PC-3 (cell line): Measurements from ENCODE around the gene CALR. TPM values are rescaled to one million over a fixed set of nuclear protein-coding genes. Genes with fewer than 3 reads are reported as not detected.

Experiments
- ATAC-seq: fragments of 200-7000 bp; cut with Tn5 transposase; 2 replicates; pipeline ENCODE4 v1.9.1; 2020; ENCODE audit warnings: mild to moderate bottlenecking, moderate library complexity
- BruUV-seq: library from RNA; stranded (reverse); fragments of 400-500 nt; replicated peaks from 2 replicates; lab custom pipeline; 2021; lab: Mats Ljungman, UMichigan
- CTCF ChIA-PET: fragments of 300-600 bp; sonication (Branson Sonifier 250); formaldehyde crosslinking; loops from one replicate; lab custom pipeline; 2022; ENCODE audit warnings: antibody characterized with exemption; lab: Charles Lee
- POLR2A ChIA-PET: fragments of 300-600 bp; sonication (Branson Sonifier 250); formaldehyde crosslinking; loops from one replicate; lab custom pipeline; 2022; ENCODE audit warnings: antibody characterized with exemption; ENCODE audit not compliant: unreplicated experiment; lab: Charles Lee
- DNase-seq: peaks from one replicate; pipeline ENCODE4 v3.0.0-alpha.2; 2015
- H2AFZ ChIP-seq: fragments of 300-600 bp; sonication (generic); 2 replicates; pipeline ENCODE4 v1.6.0; 2016; ENCODE audit warnings: antibody characterized with exemption, low read length
- H3F3A ChIP-seq: fragments of 300-600 bp; sonication (generic); one replicate; pipeline ENCODE4 v1.6.0; 2017; ENCODE audit warnings: antibody characterized with exemption, low read length, control low read depth, mild to moderate bottlenecking; ENCODE audit not compliant: unreplicated experiment
- H3K27ac ChIP-seq: fragments of 300-600 bp; sonication (generic); 2 replicates; pipeline ENCODE4 v1.5.1; 2016; ENCODE audit warnings: mild to moderate bottlenecking, low read length
- H3K27me3 ChIP-seq: fragments of 300-600 bp; sonication (generic); 2 replicates; pipeline ENCODE4 v1.6.1; 2016; ENCODE audit warnings: low read length, mixed read lengths
- H3K36me3 ChIP-seq: fragments of 300-600 bp; sonication (generic); 2 replicates; pipeline ENCODE4 v1.6.1; 2016; ENCODE audit warnings: low read depth, mixed run types, low read length, mixed read lengths
- H3K4me1 ChIP-seq: fragments of 300-600 bp; sonication (generic); 2 replicates; pipeline ENCODE4 v1.5.1; 2016; ENCODE audit warnings: low read length; ENCODE audit not compliant: insufficient read depth
- H3K4me2 ChIP-seq: fragments of 300-600 bp; sonication (generic); 2 replicates; pipeline ENCODE4 v1.6.0; 2016; ENCODE audit warnings: low read length
- H3K4me3 ChIP-seq: fragments of 300-600 bp; sonication (generic); 2 replicates; pipeline ENCODE4 v1.5.1; 2016; ENCODE audit warnings: mild to moderate bottlenecking, low read length, mixed read lengths
- H3K79me2 ChIP-seq: fragments of 300-600 bp; sonication (generic); 2 replicates; pipeline ENCODE4 v1.6.1; 2017; ENCODE audit warnings: low read length, mixed read lengths
- H3K9ac ChIP-seq: fragments of 300-600 bp; sonication (generic); 2 replicates; pipeline ENCODE4 v1.6.0; 2016; ENCODE audit warnings: mild to moderate bottlenecking, low read length
- H3K9me2 ChIP-seq: fragments of 300-600 bp; sonication (generic); replicated peaks from 2 replicates; pipeline ENCODE4 v1.6.1; 2016; ENCODE audit warnings: mixed run types, low read length, mixed read lengths
- H3K9me3 ChIP-seq: fragments of 300-600 bp; sonication (generic); 2 replicates; pipeline ENCODE4 v1.6.1; 2016; ENCODE audit warnings: low read length, mixed read lengths
- H4K20me1 ChIP-seq: fragments of 300-600 bp; sonication (generic); 2 replicates; pipeline ENCODE4 v1.6.1; 2016; ENCODE audit warnings: low read length, mixed read lengths
- CTCF ChIP-seq: fragments of 300-600 bp; sonication (generic); conservative IDR thresholded peaks from 2 replicates; pipeline ENCODE4 v1.5.1; 2017; ENCODE audit warnings: antibody characterized with exemption, low read depth, mild to moderate bottlenecking, low read length
- EZH2 ChIP-seq: fragments of 300-600 bp; sonication (generic); IDR thresholded peaks from one replicate; pipeline ENCODE4 v1.6.1; 2017; ENCODE audit warnings: antibody characterized with exemption, mild to moderate bottlenecking, low read length; ENCODE audit not compliant: unreplicated experiment
- EZH2phosphoT487 ChIP-seq: fragments of 300-600 bp; sonication (generic); IDR thresholded peaks from 2 replicates; pipeline ENCODE4 v1.6.1; 2018; ENCODE audit warnings: mild to moderate bottlenecking, antibody characterized with exemption, low read length, borderline replicate concordance
- intact Hi-C: fragments of 100-400 bp; cut with micrococcal nuclease; formaldehyde crosslinking; loops from 2 replicates; pipeline ENCODE4 v1.9.0; 2023
- total RNA-seq: library from RNA; depleted of rRNA; stranded (reverse); fragments of >200 nt; gene quantifications from 2 replicates; pipeline ENCODE4 v1.2.3, GENCODE V29; 2014

Gene CALR
- total RNA-seq, 1 experiment from 2014 or later, result 2,022 TPM

GRCh38 chr19:12945479-12946091 is 7.2 kb downstream of the CALR start, which contains the start of gene RAD23A:
Gene RAD23A, plus strand, starts transcription at chr19:12945862. Its CDS starts 87 bp downstream, at chr19:12945949.
- Histone ChIP-seq H3K79me2 (peaks cover 51% of the 10 kb centered on the region), H4K20me1 (peaks cover 17% of the 10 kb centered on the region), H3K4me1 (peaks cover 24% of the 10 kb centered on the region), H3K9me2 (no peaks in the 10 kb centered on the region), H3K4me2 (peak within 1 kb of the TSS; percentile 89), H3K9ac (peak within 1 kb of the TSS; percentile 90), H3K27me3 (no peaks in the 10 kb centered on the region), H2AFZ (no peak within 1 kb of the TSS), H3K4me3 (peak within 1 kb of the TSS; percentile 76), H3K9me3 (no peaks in the 10 kb centered on the region), H3K27ac (peak within 1 kb of the TSS; percentile 86), H3F3A (peaks cover 28% of the 10 kb centered on the region), H3K36me3 (peaks cover 61% of the 10 kb centered on the region)
- ChIA-PET CTCF (interaction anchor here (1.0 kb wide), 1 partner anchor 20 kb away, joined by 3 read pairs; no protein-coding TSS in a partner anchor), POLR2A (no interaction called here)
- DNase-seq, result peak; percentile 100
- no TSS peak for BruUV-seq
- TF ChIP-seq EZH2phosphoT487 (no peak; the same call in 1 of the 2 replicates), CTCF (no peak), EZH2 (no peak)
- peak; percentile 73 for ATAC-seq
- intact Hi-C loops, result no loop called here

DNA sequence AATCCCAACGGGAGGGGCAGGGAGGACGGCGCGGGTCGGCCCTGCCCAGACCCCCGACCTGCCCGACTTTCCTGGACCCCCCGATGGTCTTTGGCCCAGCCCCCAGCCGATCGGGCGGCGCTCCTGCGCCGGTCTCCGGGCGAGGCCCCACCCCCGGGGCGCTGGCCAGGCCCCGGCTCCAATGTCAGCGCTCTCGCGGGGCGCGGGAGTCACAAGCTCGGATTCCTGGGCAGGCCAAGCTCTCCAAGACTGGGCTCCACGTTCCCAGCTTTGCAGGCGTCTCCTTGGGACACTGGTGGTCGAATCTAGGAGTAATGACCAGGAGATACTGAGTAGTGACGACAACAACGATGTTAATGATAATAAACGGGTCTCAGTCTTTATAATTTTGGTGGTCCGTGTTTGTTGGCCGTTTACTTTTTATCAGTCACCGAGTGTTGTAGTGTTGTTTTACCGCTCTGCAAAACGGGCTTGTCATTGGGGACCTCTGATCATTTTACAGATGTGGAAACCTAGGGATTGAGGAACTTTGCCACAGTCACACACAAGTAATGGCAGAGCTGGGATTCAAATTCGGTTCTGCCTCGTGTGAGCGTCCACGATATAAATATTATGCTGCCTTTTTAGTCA is 7.8 kb downstream of the CALR start:
- no peaks in the 10 kb centered on the region for H3K27me3 ChIP-seq
- H3K36me3 ChIP-seq, result peaks cover 54% of the 10 kb centered on the region
- peak overlapping the region; percentile 86 for H3K27ac ChIP-seq
- H3F3A ChIP-seq, result peaks cover 22% of the 10 kb centered on the region
- peaks cover 11% of the 10 kb centered on the region for H4K20me1 ChIP-seq
- H3K9me3 ChIP-seq, result no peaks in the 10 kb centered on the region
- DNase-seq (peak; percentile 82), ATAC-seq (peak; percentile 76)
- ChIA-PET CTCF (interaction anchor here (0.6 to 1.0 kb wide), 3 partner anchors 19 to 65 kb away, joined by 3 to 7 read pairs (median 3); partner anchors contain the start of gene GCDH), POLR2A (interaction anchor here (0.6 to 0.7 kb wide), 4 partner anchors 9 to 1794 kb away, joined by 5 to 20 read pairs (median 10); no protein-coding TSS in a partner anchor)
- peaks cover 45% of the 10 kb centered on the region for H3K79me2 ChIP-seq
- intact Hi-C loops, result no loop called here
- H2AFZ ChIP-seq, result no peak overlapping the region
- H3K4me3 ChIP-seq, result peak overlapping the region; percentile 76
- no peaks in the 10 kb centered on the region for H3K9me2 ChIP-seq
- H3K4me2 ChIP-seq, result peak overlapping the region; percentile 89
- H3K9ac ChIP-seq, result peak overlapping the region; percentile 90
- TSS peak; percentile 9 for BruUV-seq
- no peak for TF ChIP-seq EZH2phosphoT487
- TF ChIP-seq EZH2, result no peak
- TF ChIP-seq CTCF, result no peak
- H3K4me1 ChIP-seq, result peaks cover 18% of the 10 kb centered on the region; the same call in 1 of the 2 replicates
